ENCODE measurements around the gene TMEM259.
A peak's percentile ranks its signal among the peaks of the same experiment; 100 is the strongest.

Gene TMEM259

DNA sequence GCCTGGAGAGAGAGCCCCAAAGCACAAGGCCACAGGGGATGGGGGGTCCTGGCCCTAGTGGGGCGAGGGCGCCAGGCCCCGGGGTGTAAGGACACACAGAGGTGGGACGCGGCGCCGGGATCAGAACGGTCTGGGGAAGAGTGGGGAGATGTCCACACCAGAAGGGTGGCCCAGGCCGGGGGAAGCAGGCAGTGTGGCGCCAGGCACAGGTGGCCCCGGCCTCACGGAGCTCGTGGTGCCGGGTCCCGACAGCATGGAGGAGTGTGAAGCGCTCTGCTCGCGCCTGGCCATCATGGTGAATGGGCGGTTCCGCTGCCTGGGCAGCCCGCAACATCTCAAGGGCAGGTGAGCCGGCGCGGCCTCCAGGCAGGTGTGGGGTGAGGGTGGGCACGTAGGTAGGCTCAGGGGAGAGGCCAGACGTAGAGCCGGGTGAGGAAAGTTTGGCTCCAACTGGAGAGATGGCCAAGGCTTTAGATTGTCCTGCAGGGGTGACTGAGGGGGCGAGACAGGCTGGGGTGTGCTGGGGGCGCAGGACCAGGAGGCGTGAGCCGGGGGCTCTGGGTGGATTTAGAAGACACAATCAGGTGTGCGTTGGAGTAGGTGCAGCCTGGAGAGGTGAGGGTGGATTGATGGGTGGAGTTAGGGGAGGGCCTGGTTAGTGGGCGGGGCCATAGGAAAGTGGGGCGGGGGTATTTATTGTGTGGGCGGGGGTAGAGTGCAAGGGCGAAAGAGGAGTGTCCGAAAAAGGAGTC, 43.2 kb upstream of the TMEM259 start:
- H3K79me2 ChIP-seq (ENCODE audit: insufficient read depth, low read length), result peaks cover 15% of the 10 kb centered on the region; the same call in 1 of the 2 replicates
- H3K9me3 ChIP-seq (ENCODE audit: insufficient read depth, low read length), result no peaks in the 10 kb centered on the region
- H2AFZ ChIP-seq (ENCODE audit: low read depth, low read length, severe bottlenecking), result no peak overlapping the region
- no peak overlapping the region for H3K27ac ChIP-seq (ENCODE audit: low read depth, low read length)
- H3K4me3 ChIP-seq (ENCODE audit: insufficient read depth, low read length, poor library complexity, severe bottlenecking), result no peak overlapping the region
- H3K27me3 ChIP-seq (ENCODE audit: low read length), result no peaks in the 10 kb centered on the region
- TF ChIP-seq, protein P1, sequence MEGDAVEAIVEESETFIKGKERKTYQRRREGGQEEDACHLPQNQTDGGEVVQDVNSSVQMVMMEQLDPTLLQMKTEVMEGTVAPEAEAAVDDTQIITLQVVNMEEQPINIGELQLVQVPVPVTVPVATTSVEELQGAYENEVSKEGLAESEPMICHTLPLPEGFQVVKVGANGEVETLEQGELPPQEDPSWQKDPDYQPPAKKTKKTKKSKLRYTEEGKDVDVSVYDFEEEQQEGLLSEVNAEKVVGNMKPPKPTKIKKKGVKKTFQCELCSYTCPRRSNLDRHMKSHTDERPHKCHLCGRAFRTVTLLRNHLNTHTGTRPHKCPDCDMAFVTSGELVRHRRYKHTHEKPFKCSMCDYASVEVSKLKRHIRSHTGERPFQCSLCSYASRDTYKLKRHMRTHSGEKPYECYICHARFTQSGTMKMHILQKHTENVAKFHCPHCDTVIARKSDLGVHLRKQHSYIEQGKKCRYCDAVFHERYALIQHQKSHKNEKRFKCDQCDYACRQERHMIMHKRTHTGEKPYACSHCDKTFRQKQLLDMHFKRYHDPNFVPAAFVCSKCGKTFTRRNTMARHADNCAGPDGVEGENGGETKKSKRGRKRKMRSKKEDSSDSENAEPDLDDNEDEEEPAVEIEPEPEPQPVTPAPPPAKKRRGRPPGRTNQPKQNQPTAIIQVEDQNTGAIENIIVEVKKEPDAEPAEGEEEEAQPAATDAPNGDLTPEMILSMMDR (IDR thresholded peaks at IDR 0.05; ENCODE audit: insufficient read depth, low read length, poor library complexity, severe bottlenecking), result no peak
- TF ChIP-seq EZH2phosphoT487 (conservative IDR thresholded peaks at IDR 0.05; ENCODE audit: low read length), result no peak
- H3K9ac ChIP-seq (ENCODE audit: low read length), result no peak overlapping the region
- H3K36me3 ChIP-seq (ENCODE audit: low read length), result no peaks in the 10 kb centered on the region
- H3K4me2 ChIP-seq (ENCODE audit: low read depth, low read length, poor library complexity, severe bottlenecking), result peak overlapping the region; percentile 31
- no peaks in the 10 kb centered on the region for H3K9me2 ChIP-seq (replicated peaks; ENCODE audit: insufficient read depth, low read length)
- peaks cover 20% of the 10 kb centered on the region for H3F3A ChIP-seq (ENCODE audit: insufficient read depth)
- H4K20me1 ChIP-seq (ENCODE audit: low read depth, low read length), result no peaks in the 10 kb centered on the region

DNA sequence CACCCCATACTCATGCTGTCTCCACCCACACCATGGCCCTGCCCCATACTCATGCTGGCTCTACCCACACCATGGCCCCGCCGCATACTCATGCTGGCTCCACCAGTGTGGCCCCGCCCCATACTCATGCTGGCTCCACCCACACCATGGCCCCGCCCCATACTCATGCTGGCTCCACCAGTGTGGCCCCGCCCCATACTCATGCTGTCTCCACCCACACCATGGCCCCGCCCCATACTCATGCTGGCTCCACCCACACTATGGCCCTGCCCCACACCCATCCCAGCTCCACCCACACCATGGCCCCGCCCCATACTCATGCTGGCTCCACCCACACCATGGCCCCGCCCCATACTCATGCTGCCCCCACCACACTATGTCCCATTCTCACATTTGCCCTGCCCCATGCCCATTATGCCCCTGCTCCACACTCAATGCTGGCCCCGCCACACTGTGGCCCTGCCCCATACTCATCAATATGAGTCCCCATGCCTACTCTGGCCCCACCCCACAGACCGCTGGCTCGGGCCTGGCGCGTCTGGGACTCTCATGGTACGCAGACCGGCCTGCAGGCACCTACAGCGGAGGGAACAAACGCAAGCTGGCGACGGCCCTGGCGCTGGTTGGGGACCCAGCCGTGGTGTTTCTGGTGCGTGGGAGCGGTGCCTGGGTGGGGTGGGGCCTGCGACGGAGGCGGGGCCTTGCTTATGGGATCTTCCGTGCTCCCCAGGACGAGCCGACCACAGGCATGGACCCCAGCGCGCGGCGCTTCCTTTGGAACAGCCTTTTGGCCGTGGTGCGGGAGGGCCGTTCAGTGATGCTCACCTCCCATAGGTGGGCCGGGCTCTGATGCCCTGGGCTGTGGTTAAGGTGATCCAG, 42.3 kb upstream of the TMEM259 start:
- Histone ChIP-seq H3K9me3 (ENCODE audit: insufficient read depth, low read length) (no peaks in the 10 kb centered on the region), H2AFZ (ENCODE audit: low read depth, low read length, severe bottlenecking) (no peak overlapping the region), H3K9ac (ENCODE audit: low read length) (no peak overlapping the region), H4K20me1 (ENCODE audit: low read depth, low read length) (no peaks in the 10 kb centered on the region), H3K9me2 (replicated peaks; ENCODE audit: insufficient read depth, low read length) (no peaks in the 10 kb centered on the region), H3K4me3 (ENCODE audit: insufficient read depth, low read length, poor library complexity, severe bottlenecking) (no peak overlapping the region), H3K27me3 (ENCODE audit: low read length) (no peaks in the 10 kb centered on the region), H3K36me3 (ENCODE audit: low read length) (no peaks in the 10 kb centered on the region), H3K27ac (ENCODE audit: low read depth, low read length) (no peak overlapping the region), H3K79me2 (ENCODE audit: insufficient read depth, low read length) (peaks cover 7% of the 10 kb centered on the region; the same call in 1 of the 2 replicates), H3F3A (ENCODE audit: insufficient read depth) (peaks cover 15% of the 10 kb centered on the region; the same call in 1 of the 2 replicates), H3K4me2 (ENCODE audit: low read depth, low read length, poor library complexity, severe bottlenecking) (no peak overlapping the region)
- TF ChIP-seq, protein P1 (IDR thresholded peaks at IDR 0.05; ENCODE audit: insufficient read depth, low read length, poor library complexity, severe bottlenecking), result no peak
- no peak for TF ChIP-seq EZH2phosphoT487 (conservative IDR thresholded peaks at IDR 0.05; ENCODE audit: low read length)

DNA sequence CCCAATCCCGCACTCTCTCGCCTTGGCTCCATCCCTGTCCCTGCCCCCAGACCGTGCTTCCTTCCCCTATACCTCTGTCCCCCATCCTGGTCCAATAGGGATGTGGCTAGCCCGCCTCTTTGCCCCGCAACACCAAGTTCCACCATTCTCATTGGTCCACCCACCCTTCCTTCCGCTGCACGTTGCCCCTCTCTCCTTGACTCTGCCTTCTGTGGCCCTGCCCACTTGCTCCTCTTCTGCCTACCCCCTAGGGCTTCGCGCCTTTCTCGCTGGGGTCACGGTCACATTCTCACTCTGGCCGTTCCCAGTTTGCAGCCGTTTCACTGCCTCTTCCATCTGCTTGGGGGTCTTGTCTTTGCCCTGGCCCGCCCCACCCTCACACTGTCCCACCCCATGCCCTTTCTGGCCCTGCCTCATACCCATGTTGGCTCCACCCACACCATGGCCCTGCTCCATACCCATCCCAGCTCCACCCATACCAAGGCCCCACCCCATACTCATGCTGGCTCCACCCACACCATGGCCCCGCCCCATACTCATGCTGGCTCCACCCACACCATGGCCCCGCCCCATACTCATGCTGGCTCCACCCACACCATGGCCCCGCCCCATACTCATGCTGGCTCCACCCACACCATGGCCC, 41.6 kb upstream of the TMEM259 start:
- Histone ChIP-seq H2AFZ (ENCODE audit: low read depth, low read length, severe bottlenecking) (no peak overlapping the region), H4K20me1 (ENCODE audit: low read depth, low read length) (no peaks in the 10 kb centered on the region), H3K27ac (ENCODE audit: low read depth, low read length) (no peak overlapping the region), H3K4me3 (ENCODE audit: insufficient read depth, low read length, poor library complexity, severe bottlenecking) (no peak overlapping the region), H3F3A (ENCODE audit: insufficient read depth) (peaks cover 12% of the 10 kb centered on the region; the same call in 1 of the 2 replicates), H3K9me2 (replicated peaks; ENCODE audit: insufficient read depth, low read length) (no peaks in the 10 kb centered on the region), H3K9me3 (ENCODE audit: insufficient read depth, low read length) (no peaks in the 10 kb centered on the region), H3K27me3 (ENCODE audit: low read length) (no peaks in the 10 kb centered on the region), H3K4me2 (ENCODE audit: low read depth, low read length, poor library complexity, severe bottlenecking) (no peak overlapping the region), H3K36me3 (ENCODE audit: low read length) (no peaks in the 10 kb centered on the region), H3K79me2 (ENCODE audit: insufficient read depth, low read length) (no peaks in the 10 kb centered on the region), H3K9ac (ENCODE audit: low read length) (no peak overlapping the region)
- TF ChIP-seq, protein P1 (IDR thresholded peaks at IDR 0.05; ENCODE audit: insufficient read depth, low read length, poor library complexity, severe bottlenecking), result no peak
- TF ChIP-seq EZH2phosphoT487 (conservative IDR thresholded peaks at IDR 0.05; ENCODE audit: low read length), result no peak
